PC-9 (cell line): ENCODE measurements around the gene COL23A1. TPM values are rescaled to one million over a fixed set of nuclear protein-coding genes. Genes with fewer than 3 reads are reported as not detected.

Experiments used
- BruUV-seq: library from RNA; stranded (reverse); fragments of 400-500 nt; replicated peaks from 2 replicates; lab custom pipeline; 2021; lab: Mats Ljungman, UMichigan
- CTCF ChIA-PET: fragments of 300-600 bp; sonication (Branson Sonifier 250); formaldehyde crosslinking; loops from one replicate; lab custom pipeline; 2022; ENCODE audit warnings: antibody characterized with exemption; lab: Charles Lee
- POLR2A ChIA-PET: fragments of 300-600 bp; sonication (Branson Sonifier 250); formaldehyde crosslinking; loops from one replicate; lab custom pipeline; 2022; ENCODE audit warnings: antibody characterized with exemption; ENCODE audit not compliant: unreplicated experiment; lab: Charles Lee
- DNase-seq, 2 experiments: peaks; one replicate each; pipeline versions ENCODE4 v3.0.0 to v3.0.0-alpha.2; 2015 to 2022; ENCODE audit warnings: mixed read lengths in 1 of 2
- H2AFZ ChIP-seq: fragments of 200-600 bp; sonication (generic); 2 replicates; pipeline ENCODE4 v1.8.1; 2017; ENCODE audit warnings: antibody characterized with exemption
- H3F3A ChIP-seq: fragments of 200-600 bp; sonication (generic); 2 replicates; pipeline ENCODE4 v1.8.1; 2017; ENCODE audit warnings: antibody characterized with exemption, mild to moderate bottlenecking, low read depth; ENCODE audit not compliant: insufficient read depth
- H3K27ac ChIP-seq: fragments of 200-600 bp; sonication (generic); 2 replicates; pipeline ENCODE4 v1.6.1; 2016; ENCODE audit warnings: mixed run types
- H3K27me3 ChIP-seq: fragments of 200-600 bp; sonication (generic); 2 replicates; pipeline ENCODE4 v1.6.1; 2016; ENCODE audit warnings: low read depth, mixed run types; ENCODE audit not compliant: insufficient read depth
- H3K36me3 ChIP-seq: fragments of 200-600 bp; sonication (generic); 2 replicates; pipeline ENCODE4 v1.6.1; 2016; ENCODE audit warnings: low read depth, mixed run types
- H3K4me1 ChIP-seq: fragments of 200-600 bp; sonication (generic); replicated peaks from 2 replicates; pipeline ENCODE4 v1.6.1; 2016; ENCODE audit warnings: mixed run types; ENCODE audit not compliant: insufficient read depth
- H3K4me2 ChIP-seq: fragments of 200-600 bp; sonication (generic); 2 replicates; pipeline ENCODE4 v1.6.1; 2017; ENCODE audit warnings: mixed run types
- H3K4me3 ChIP-seq: fragments of 200-600 bp; sonication (generic); 2 replicates; pipeline ENCODE4 v1.6.1; 2016; ENCODE audit warnings: mixed run types
- H3K79me2 ChIP-seq: fragments of 200-600 bp; sonication (generic); 2 replicates; pipeline ENCODE4 v1.6.1; 2017; ENCODE audit warnings: low read depth, mixed run types
- H3K9me2 ChIP-seq: fragments of 200-600 bp; sonication (generic); 2 replicates; pipeline ENCODE4 v1.8.1; 2017; ENCODE audit warnings: mild to moderate bottlenecking; ENCODE audit not compliant: insufficient read depth
- H3K9me3 ChIP-seq: fragments of 200-600 bp; sonication (generic); 2 replicates; pipeline ENCODE4 v1.8.1; 2016; ENCODE audit warnings: low read depth; ENCODE audit not compliant: insufficient read depth
- H4K20me1 ChIP-seq: fragments of 200-600 bp; sonication (generic); 2 replicates; pipeline ENCODE4 v1.8.1; 2017; ENCODE audit not compliant: insufficient read depth
- CTCF ChIP-seq: fragments of 200-600 bp; sonication (generic); conservative IDR thresholded peaks from 2 replicates; pipeline ENCODE4 v1.6.1; 2017; ENCODE audit warnings: mixed run types, antibody characterized with exemption, mild to moderate bottlenecking, moderate library complexity
- EZH2 ChIP-seq: fragments of 200-600 bp; sonication (generic); IDR thresholded peaks from 2 replicates; pipeline ENCODE4 v1.8.0; 2017; ENCODE audit warnings: antibody characterized with exemption, low read depth
- intact Hi-C: fragments of 100-400 bp; cut with micrococcal nuclease; formaldehyde crosslinking; loops from one replicate; pipeline ENCODE4 v1.10.0; 2022; ENCODE audit not compliant: unreplicated experiment
- total RNA-seq: library from RNA; stranded (reverse); gene quantifications from 2 replicates; pipeline ENCODE4 v1.2.3, GENCODE V29; 2021

Gene COL23A1
- total RNA-seq, 1 experiment from 2014 or later, result not detected

GRCh38 chr5:178308541-178309092 is 281.6 kb downstream of the COL23A1 start:
- Histone ChIP-seq H3K27me3 (peaks cover 96% of the 10 kb centered on the region), H3K79me2 (no peaks in the 10 kb centered on the region), H3K4me3 (no peak overlapping the region), H3K27ac (no peak overlapping the region), H3F3A (no peaks in the 10 kb centered on the region), H3K9me2 (no peaks in the 10 kb centered on the region), H4K20me1 (no peaks in the 10 kb centered on the region), H3K9me3 (no peaks in the 10 kb centered on the region), H2AFZ (no peak overlapping the region), H3K4me2 (no peak overlapping the region), H3K4me1 (no peaks in the 10 kb centered on the region), H3K36me3 (no peaks in the 10 kb centered on the region)
- DNase-seq, result no peak
- intact Hi-C loops, result no loop called here
- POLR2A ChIA-PET, result no interaction called here
- no peak for TF ChIP-seq CTCF
- no peak for TF ChIP-seq EZH2
- BruUV-seq, result no TSS peak
- CTCF ChIA-PET, result interaction anchor here (0.6 kb wide), 1 partner anchor 20 kb away, joined by 3 read pairs; no protein-coding TSS in a partner anchor

- CTCF ChIA-PET, result no interaction called here
- Histone ChIP-seq H4K20me1 (no peaks in the 10 kb centered on the region), H3K4me1 (no peaks in the 10 kb centered on the region), H3K36me3 (no peaks in the 10 kb centered on the region), H3K27ac (no peak overlapping the region), H3F3A (no peaks in the 10 kb centered on the region), H3K9me3 (no peaks in the 10 kb centered on the region), H2AFZ (no peak overlapping the region), H3K27me3 (peaks cover 96% of the 10 kb centered on the region), H3K4me2 (no peak overlapping the region), H3K4me3 (no peak overlapping the region), H3K79me2 (no peaks in the 10 kb centered on the region), H3K9me2 (no peaks in the 10 kb centered on the region)
- intact Hi-C loops, result no loop called here
- TF ChIP-seq EZH2 (no peak), CTCF (no peak)
- BruUV-seq, result no TSS peak
- DNase-seq, result no peak
- POLR2A ChIA-PET, result no interaction called here
These were observed 282.7 kb downstream of the COL23A1 start for GRCh38 chr5:178307267-178308045.

GRCh38 chr5:178306430-178307225 is 283.6 kb downstream of the COL23A1 start:
- Histone ChIP-seq H3K4me2 (no peak overlapping the region), H3K36me3 (no peaks in the 10 kb centered on the region), H3K27ac (no peak overlapping the region), H3F3A (no peaks in the 10 kb centered on the region), H3K4me1 (no peaks in the 10 kb centered on the region), H3K9me2 (no peaks in the 10 kb centered on the region), H3K79me2 (no peaks in the 10 kb centered on the region), H3K9me3 (no peaks in the 10 kb centered on the region), H3K27me3 (peaks cover 93% of the 10 kb centered on the region), H4K20me1 (no peaks in the 10 kb centered on the region), H3K4me3 (no peak overlapping the region), H2AFZ (no peak overlapping the region)
- DNase-seq, result no peak
- POLR2A ChIA-PET, result no interaction called here
- BruUV-seq, result no TSS peak
- TF ChIP-seq EZH2, result no peak
- TF ChIP-seq CTCF, result no peak
- intact Hi-C loops, result no loop called here
- CTCF ChIA-PET, result no interaction called here
